PFSK-1 (cell line): Measurements from ENCODE around the gene TMEM121B.

Source experiments
- FOXP2 ChIP-seq: optimal IDR thresholded peaks from 2 replicates; pipeline ENCODE3; 2011; ENCODE audit warnings: borderline replicate concordance, control low read depth, inconsistent platforms; ENCODE audit not compliant: insufficient read depth; ENCODE audit errors: extremely low read length, extremely low read depth
- POLR2AphosphoS5 ChIP-seq: IDR thresholded peaks from 2 replicates; pipeline ENCODE4 v1.6.1; 2012; ENCODE audit warnings: low read depth, mild to moderate bottlenecking, control low read depth, low read length, moderate library complexity
- REST ChIP-seq, 2 experiments: IDR thresholded peaks; 2 replicates each; pipeline versions ENCODE4 v1.6.1 to v1.8.0; 2011 to 2012; ENCODE audit warnings: low read depth in 2 of 2, low read length in 2 of 2, control low read depth in 1 of 2, inconsistent platforms in 1 of 2, mild to moderate bottlenecking in 1 of 2, moderate library complexity in 1 of 2; ENCODE audit not compliant: insufficient read depth in 1 of 2
- SIN3A ChIP-seq: IDR thresholded peaks from 2 replicates; pipeline ENCODE4 v1.6.1; 2012; ENCODE audit warnings: mild to moderate bottlenecking, low read length, moderate library complexity, borderline replicate concordance; ENCODE audit not compliant: insufficient read depth
- TAF1 ChIP-seq: IDR thresholded peaks from 2 replicates; pipeline ENCODE4 v1.6.1; 2012; ENCODE audit warnings: low read length, control low read depth, borderline replicate concordance; ENCODE audit not compliant: insufficient read depth

- TF ChIP-seq REST (IDR thresholded peaks at IDR 0.05; ENCODE audit: insufficient read depth in 1 of 2, low read depth in 2 of 2, low read length in 2 of 2) (no peak), TAF1 (no peak), POLR2AphosphoS5 (no peak), SIN3A (no peak), FOXP2 (no peak)
These were observed 34.9 kb downstream of the TMEM121B start for GRCh38 chr22:17086296-17086695.
